ENCODE data around the gene RNF126. TPM values are rescaled to one million over a fixed set of nuclear protein-coding genes. Genes with fewer than 3 reads are reported as not detected.
A peak's percentile ranks its signal among the peaks of the same experiment; 100 is the strongest.

RNF126 gene
- total RNA-seq, 1 experiment from 2014 or later = 93.3 TPM

GRCh38 chr19:682678-683320, 19.8 kb upstream of the RNF126 start:
- BruUV-seq (replicated peaks) = no TSS peak
- Histone ChIP-seq H3K27me3 (replicated peaks; ENCODE audit: insufficient read depth, low read depth, low read length, poor library complexity) (no peaks in the 10 kb centered on the region), H3K36me3 (ENCODE audit: insufficient read depth, low read length, poor library complexity, severe bottlenecking) (no peaks in the 10 kb centered on the region), H3K9me3 (ENCODE audit: low read depth, low read length, poor library complexity, severe bottlenecking) (no peaks in the 10 kb centered on the region), H3K4me1 (ENCODE audit: insufficient read depth, low read length, poor library complexity, severe bottlenecking) (peaks cover 6% of the 10 kb centered on the region), H3K27ac (ENCODE audit: low read depth, low read length, poor library complexity, severe bottlenecking) (no peak overlapping the region), H3K4me3 (ENCODE audit: low read depth, low read length, poor library complexity, severe bottlenecking) (no peak overlapping the region)
- intact Hi-C loops (cut with micrococcal nuclease; ENCODE audit: unreplicated experiment) = no loop called here
- no peak for TF ChIP-seq EZH2 (IDR thresholded peaks at IDR 0.05; ENCODE audit: borderline replicate concordance, low read depth, low read length, poor library complexity, severe bottlenecking)
- TF ChIP-seq, protein P1, sequence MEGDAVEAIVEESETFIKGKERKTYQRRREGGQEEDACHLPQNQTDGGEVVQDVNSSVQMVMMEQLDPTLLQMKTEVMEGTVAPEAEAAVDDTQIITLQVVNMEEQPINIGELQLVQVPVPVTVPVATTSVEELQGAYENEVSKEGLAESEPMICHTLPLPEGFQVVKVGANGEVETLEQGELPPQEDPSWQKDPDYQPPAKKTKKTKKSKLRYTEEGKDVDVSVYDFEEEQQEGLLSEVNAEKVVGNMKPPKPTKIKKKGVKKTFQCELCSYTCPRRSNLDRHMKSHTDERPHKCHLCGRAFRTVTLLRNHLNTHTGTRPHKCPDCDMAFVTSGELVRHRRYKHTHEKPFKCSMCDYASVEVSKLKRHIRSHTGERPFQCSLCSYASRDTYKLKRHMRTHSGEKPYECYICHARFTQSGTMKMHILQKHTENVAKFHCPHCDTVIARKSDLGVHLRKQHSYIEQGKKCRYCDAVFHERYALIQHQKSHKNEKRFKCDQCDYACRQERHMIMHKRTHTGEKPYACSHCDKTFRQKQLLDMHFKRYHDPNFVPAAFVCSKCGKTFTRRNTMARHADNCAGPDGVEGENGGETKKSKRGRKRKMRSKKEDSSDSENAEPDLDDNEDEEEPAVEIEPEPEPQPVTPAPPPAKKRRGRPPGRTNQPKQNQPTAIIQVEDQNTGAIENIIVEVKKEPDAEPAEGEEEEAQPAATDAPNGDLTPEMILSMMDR (conservative IDR thresholded peaks at IDR 0.05; ENCODE audit: low read depth, low read length) = no peak
- POLR2A ChIA-PET (ENCODE audit: low non-redundant PET) = no interaction called here
- no peak for DNase-seq (ENCODE audit: low spot score)
- CTCF ChIA-PET = no interaction called here

DNA sequence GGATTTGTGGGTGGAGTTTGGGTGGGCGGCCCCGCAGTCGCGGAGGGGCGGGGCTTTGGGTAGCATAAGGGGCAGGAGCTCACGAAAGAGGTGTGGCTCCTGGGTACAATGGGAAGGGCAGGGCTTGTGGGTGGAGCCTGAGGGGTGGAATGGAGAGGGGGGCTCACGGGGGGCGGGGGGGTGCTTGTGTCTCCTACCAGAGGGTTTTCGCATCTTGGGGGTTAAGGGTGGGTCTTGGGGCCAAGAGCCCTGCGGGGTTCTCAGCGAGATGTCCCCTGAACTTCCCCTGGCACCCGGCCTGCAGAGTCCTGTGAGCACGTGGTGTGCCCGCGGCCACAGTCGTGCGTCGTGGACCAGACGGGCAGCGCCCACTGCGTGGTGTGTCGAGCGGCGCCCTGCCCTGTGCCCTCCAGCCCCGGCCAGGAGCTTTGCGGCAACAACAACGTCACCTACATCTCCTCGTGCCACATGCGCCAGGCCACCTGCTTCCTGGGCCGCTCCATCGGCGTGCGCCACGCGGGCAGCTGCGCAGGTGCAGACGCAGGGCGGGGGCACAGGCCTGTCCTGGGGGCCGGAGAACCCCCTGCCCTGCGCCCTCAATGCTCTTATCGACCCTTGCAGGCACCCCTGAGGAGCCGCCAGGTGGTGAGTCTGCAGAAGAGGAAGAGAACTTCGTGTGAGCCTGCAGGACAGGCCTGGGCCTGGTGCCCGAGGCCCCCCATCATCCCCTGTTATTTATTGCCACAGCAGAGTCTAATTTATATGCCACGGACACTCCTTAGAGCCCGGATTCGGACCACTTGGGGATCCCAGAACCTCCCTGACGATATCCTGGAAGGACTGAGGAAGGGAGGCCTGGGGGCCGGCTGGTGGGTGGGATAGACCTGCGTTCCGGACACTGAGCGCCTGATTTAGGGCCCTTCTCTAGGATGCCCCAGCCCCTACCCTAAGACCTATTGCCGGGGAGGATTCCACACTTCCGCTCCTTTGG, 18.3 kb upstream of the RNF126 start:
- TF ChIP-seq, protein P1 (conservative IDR thresholded peaks at IDR 0.05; ENCODE audit: low read depth, low read length) = no peak
- no peak for TF ChIP-seq EZH2 (IDR thresholded peaks at IDR 0.05; ENCODE audit: borderline replicate concordance, low read depth, low read length, poor library complexity, severe bottlenecking)
- CTCF ChIA-PET = interaction anchor here (0.6 to 1.0 kb wide), 2 partner anchors 13 to 27 kb away, joined by 3 to 6 read pairs; partner anchors contain the start of gene PALM
- Histone ChIP-seq H3K4me1 (ENCODE audit: insufficient read depth, low read length, poor library complexity, severe bottlenecking) (peaks cover 19% of the 10 kb centered on the region), H3K36me3 (ENCODE audit: insufficient read depth, low read length, poor library complexity, severe bottlenecking) (no peaks in the 10 kb centered on the region), H3K27ac (ENCODE audit: low read depth, low read length, poor library complexity, severe bottlenecking) (peak overlapping the region; percentile 97), H3K27me3 (replicated peaks; ENCODE audit: insufficient read depth, low read depth, low read length, poor library complexity) (peaks cover 6% of the 10 kb centered on the region), H3K9me3 (ENCODE audit: low read depth, low read length, poor library complexity, severe bottlenecking) (no peaks in the 10 kb centered on the region), H3K4me3 (ENCODE audit: low read depth, low read length, poor library complexity, severe bottlenecking) (peak overlapping the region; percentile 94)
- peak; percentile 92 for DNase-seq (ENCODE audit: low spot score)
- no TSS peak for BruUV-seq (replicated peaks)
- POLR2A ChIA-PET (ENCODE audit: low non-redundant PET) = interaction anchor here (0.6 to 0.7 kb wide), 3 partner anchors 58 to 117 kb away, joined by 3 to 9 read pairs (median 3); no protein-coding TSS in a partner anchor
- intact Hi-C loops (cut with micrococcal nuclease; ENCODE audit: unreplicated experiment) = no loop called here

DNA sequence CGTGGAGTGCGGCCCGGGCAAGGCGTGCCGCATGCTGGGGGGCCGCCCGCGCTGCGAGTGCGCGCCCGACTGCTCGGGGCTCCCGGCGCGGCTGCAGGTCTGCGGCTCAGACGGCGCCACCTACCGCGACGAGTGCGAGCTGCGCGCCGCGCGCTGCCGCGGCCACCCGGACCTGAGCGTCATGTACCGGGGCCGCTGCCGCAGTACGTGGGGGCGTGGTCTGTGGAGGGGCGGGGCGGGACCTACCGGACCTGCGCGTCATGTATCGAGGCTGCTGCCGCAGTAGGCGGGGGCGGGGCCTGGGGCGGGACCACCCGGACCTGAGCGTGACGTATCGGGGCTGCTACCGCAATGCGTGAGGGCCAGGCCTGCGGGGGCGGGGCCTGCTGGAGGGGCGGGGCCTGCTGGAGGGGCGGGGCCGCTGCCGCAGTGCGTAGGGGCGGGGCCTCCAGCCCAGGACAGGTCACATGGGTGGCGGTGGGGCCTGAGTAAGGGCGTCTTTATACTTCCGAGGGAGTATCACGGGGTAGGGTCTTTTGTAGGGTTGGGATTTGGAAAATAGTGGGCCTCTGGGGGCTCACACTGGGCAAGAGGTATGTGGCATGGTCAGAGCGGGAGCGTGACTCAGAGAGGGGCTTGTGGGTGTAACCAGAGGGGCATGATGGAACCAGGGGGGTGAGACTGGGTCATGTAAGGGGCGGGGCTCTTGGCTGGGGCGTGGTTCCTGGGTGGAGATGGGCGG, 17.4 kb upstream of the RNF126 start:
- no peak for TF ChIP-seq EZH2 (IDR thresholded peaks at IDR 0.05; ENCODE audit: borderline replicate concordance, low read depth, low read length, poor library complexity, severe bottlenecking)
- TF ChIP-seq, protein P1 (conservative IDR thresholded peaks at IDR 0.05; ENCODE audit: low read depth, low read length) = peak; percentile 52
- BruUV-seq (replicated peaks) = no TSS peak
- Histone ChIP-seq H3K9me3 (ENCODE audit: low read depth, low read length, poor library complexity, severe bottlenecking) (no peaks in the 10 kb centered on the region), H3K27me3 (replicated peaks; ENCODE audit: insufficient read depth, low read depth, low read length, poor library complexity) (peaks cover 7% of the 10 kb centered on the region), H3K4me3 (ENCODE audit: low read depth, low read length, poor library complexity, severe bottlenecking) (peak overlapping the region; percentile 94), H3K36me3 (ENCODE audit: insufficient read depth, low read length, poor library complexity, severe bottlenecking) (no peaks in the 10 kb centered on the region), H3K27ac (ENCODE audit: low read depth, low read length, poor library complexity, severe bottlenecking) (peak overlapping the region; percentile 97), H3K4me1 (ENCODE audit: insufficient read depth, low read length, poor library complexity, severe bottlenecking) (peaks cover 24% of the 10 kb centered on the region)
- ChIA-PET CTCF (interaction anchor here (0.6 to 1.0 kb wide), 2 partner anchors 12 to 28 kb away, joined by 3 to 6 read pairs; partner anchors contain the start of gene PALM), POLR2A (ENCODE audit: low non-redundant PET) (interaction anchor here (0.6 to 0.9 kb wide), 5 partner anchors 33 to 118 kb away, joined by 3 to 9 read pairs (median 3); no protein-coding TSS in a partner anchor)
- DNase-seq (ENCODE audit: low spot score) = peak; percentile 98
- intact Hi-C loops (cut with micrococcal nuclease; ENCODE audit: unreplicated experiment) = no loop called here

All from A673 (cell line).